ENCODE measurements around the gene ATP8B3.
A peak's percentile ranks its signal among the peaks of the same experiment; 100 is the strongest.

Gene ATP8B3

DNA sequence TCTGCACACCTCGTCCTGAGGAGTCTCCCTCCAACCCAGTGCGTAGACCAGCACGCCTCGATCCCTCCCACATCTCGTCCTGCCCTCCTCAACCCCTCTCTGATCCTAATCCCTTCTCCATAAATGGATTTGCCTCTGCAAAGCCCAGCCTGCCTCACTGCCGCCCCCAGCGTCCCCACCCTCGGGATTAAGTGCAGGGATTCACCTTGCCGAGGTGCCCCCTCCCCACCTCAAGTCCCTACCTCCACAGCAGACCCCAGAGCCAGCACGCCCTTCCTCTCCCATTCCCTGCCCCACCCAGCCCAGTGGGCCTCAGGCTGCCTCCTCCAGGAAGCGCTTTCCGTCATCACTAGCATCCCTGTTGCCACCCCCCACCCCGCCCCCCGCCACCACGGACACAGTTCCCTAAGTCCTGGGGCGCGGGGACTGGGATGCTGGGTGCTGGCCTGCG, 47.3 kb upstream of the ATP8B3 start:
- peaks cover 63% of the 10 kb centered on the region for H3K79me2 ChIP-seq (ENCODE audit: control insufficient read depth, insufficient read depth, low read length)
- peak overlapping the region; percentile 5 for H3K56ac ChIP-seq (ENCODE audit: low read length)
- H2BK120ac ChIP-seq (ENCODE audit: low read depth, low read length): no peak overlapping the region
- no peak overlapping the region for H4K8ac ChIP-seq (ENCODE audit: low read depth, low read length)
- H3K4me2 ChIP-seq (ENCODE audit: low read length): peak overlapping the region; percentile 24
- no peaks in the 10 kb centered on the region for H3K27me3 ChIP-seq (ENCODE audit: insufficient read depth, low read length, poor library complexity)
- no peak overlapping the region for H3K4ac ChIP-seq (ENCODE audit: low read depth, low read length)
- peaks cover 20% of the 10 kb centered on the region for H3K79me1 ChIP-seq (ENCODE audit: low read length)
- WGBS (ENCODE audit: extremely low coverage, insufficient coverage, low lambda C conversion rate): no CpG with 5 or more reads among the region's 18 CpGs
- H3K36me3 ChIP-seq (ENCODE audit: control insufficient read depth, insufficient read depth, low read length): no peaks in the 10 kb centered on the region
- no peak overlapping the region for H2BK5ac ChIP-seq (ENCODE audit: low read length)
- no peak overlapping the region for H2BK15ac ChIP-seq (replicated peaks; ENCODE audit: low read depth)
- peak; percentile 77 for DNase-seq
- no peak overlapping the region for H4K5ac ChIP-seq (ENCODE audit: low read length)
- H3K9ac ChIP-seq (ENCODE audit: low read length): peak overlapping the region; percentile 11
- H3K27ac ChIP-seq (ENCODE audit: low read depth, low read length): no peak overlapping the region
- H3K23ac ChIP-seq (ENCODE audit: low read length): no peak overlapping the region
- H3K4me3 ChIP-seq (ENCODE audit: low read length): no peak overlapping the region
- H3K18ac ChIP-seq (ENCODE audit: low read length): no peak overlapping the region
- H3K4me1 ChIP-seq (ENCODE audit: control insufficient read depth, low read depth, low read length): peaks cover 21% of the 10 kb centered on the region
- no peak overlapping the region for H2AK5ac ChIP-seq (ENCODE audit: low read length)

DNA sequence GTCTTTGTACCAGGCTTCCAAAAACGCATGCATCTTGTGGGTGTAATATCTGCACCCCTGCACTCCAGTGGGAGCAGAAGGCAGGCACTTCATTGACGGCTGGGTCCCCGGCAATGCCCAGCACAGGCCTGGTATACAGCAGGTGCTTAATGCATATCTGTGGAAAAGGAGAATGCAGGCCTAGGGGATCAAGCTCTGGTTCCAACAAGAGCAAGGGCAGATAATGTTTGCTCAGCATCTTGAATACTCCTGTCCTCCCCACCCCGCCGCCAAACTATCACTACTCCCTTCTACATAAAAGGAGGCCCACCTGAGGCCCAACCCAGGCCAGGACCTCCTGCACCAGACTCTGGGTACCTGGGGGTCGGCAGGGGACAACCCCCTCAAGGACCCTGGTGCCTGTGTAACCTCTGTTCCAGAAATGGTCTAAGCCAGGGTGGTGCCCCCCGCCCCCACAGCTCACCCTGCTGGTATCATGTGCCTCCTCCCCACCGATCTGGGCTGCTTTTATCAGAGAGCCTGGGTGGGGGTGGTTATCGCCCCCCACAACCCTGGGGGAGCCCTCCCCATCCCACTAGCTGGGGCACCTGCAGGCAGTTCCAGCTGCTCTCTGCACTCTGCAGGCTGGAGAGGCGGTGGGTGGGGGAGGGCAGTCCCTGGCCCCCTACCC, 46.5 kb upstream of the ATP8B3 start:
- DNase-seq: no peak
- WGBS (ENCODE audit: extremely low coverage, insufficient coverage, low lambda C conversion rate): no CpG with 5 or more reads among the region's 10 CpGs
- Histone ChIP-seq H3K4ac (ENCODE audit: low read depth, low read length) (no peak overlapping the region), H3K56ac (ENCODE audit: low read length) (no peak overlapping the region), H3K4me1 (ENCODE audit: control insufficient read depth, low read depth, low read length) (peaks cover 21% of the 10 kb centered on the region), H3K18ac (ENCODE audit: low read length) (no peak overlapping the region), H3K27me3 (ENCODE audit: insufficient read depth, low read length, poor library complexity) (no peaks in the 10 kb centered on the region), H2BK120ac (ENCODE audit: low read depth, low read length) (no peak overlapping the region), H3K27ac (ENCODE audit: low read depth, low read length) (no peak overlapping the region), H3K9ac (ENCODE audit: low read length) (peak overlapping the region; percentile 39), H3K4me2 (ENCODE audit: low read length) (no peak overlapping the region), H4K8ac (ENCODE audit: low read depth, low read length) (no peak overlapping the region), H2BK15ac (replicated peaks; ENCODE audit: low read depth) (no peak overlapping the region), H4K5ac (ENCODE audit: low read length) (no peak overlapping the region), H3K4me3 (ENCODE audit: low read length) (no peak overlapping the region), H3K23ac (ENCODE audit: low read length) (no peak overlapping the region), H3K36me3 (ENCODE audit: control insufficient read depth, insufficient read depth, low read length) (no peaks in the 10 kb centered on the region), H2BK5ac (ENCODE audit: low read length) (no peak overlapping the region), H3K79me1 (ENCODE audit: low read length) (peaks cover 20% of the 10 kb centered on the region), H3K79me2 (ENCODE audit: control insufficient read depth, insufficient read depth, low read length) (peaks cover 64% of the 10 kb centered on the region), H2AK5ac (ENCODE audit: low read length) (no peak overlapping the region)

DNA sequence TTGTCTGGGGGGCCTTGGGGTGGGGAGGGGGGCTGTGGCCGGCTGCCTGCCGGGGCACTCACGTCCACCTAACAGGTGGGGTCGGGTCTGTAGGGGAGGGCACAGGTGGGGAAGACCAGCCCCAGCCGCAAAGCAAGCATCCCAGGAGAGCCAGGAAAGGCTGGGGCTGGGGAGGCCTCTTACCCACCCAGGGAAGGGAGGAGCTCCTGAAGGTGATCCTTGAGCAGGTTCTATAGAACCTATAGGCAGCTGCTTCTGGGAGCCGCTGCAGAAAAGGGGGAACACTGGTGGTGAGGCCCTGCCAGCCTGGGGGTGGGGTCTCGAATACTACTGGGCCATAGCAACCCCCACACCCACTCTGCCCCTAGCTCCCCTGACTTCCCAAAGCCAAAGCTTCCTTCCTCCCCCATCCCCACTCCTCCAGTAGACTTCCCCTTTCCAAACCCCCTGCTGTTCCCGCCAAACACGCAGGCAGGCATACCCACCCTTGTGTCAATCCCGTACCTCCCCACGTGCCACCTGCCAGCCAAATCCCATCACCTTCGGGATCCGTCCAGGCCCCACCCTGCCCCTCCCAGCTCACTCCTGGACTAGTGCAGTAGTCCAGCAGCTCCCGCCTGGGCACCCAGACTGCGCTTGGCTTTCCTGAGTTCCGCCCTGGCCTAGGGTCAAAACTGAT, 45.7 kb upstream of the ATP8B3 start:
- no peaks in the 10 kb centered on the region for H3K27me3 ChIP-seq (ENCODE audit: insufficient read depth, low read length, poor library complexity)

GRCh38 chr19:1856698-1857603, 44.9 kb upstream of the ATP8B3 start:
- Histone ChIP-seq H3K4ac (ENCODE audit: low read depth, low read length) (peak overlapping the region; percentile 4), H3K79me2 (ENCODE audit: control insufficient read depth, insufficient read depth, low read length) (peaks cover 59% of the 10 kb centered on the region), H3K9ac (ENCODE audit: low read length) (peak overlapping the region; percentile 75), H4K5ac (ENCODE audit: low read length) (no peak overlapping the region), H3K79me1 (ENCODE audit: low read length) (peaks cover 20% of the 10 kb centered on the region), H3K36me3 (ENCODE audit: control insufficient read depth, insufficient read depth, low read length) (no peaks in the 10 kb centered on the region), H3K23ac (ENCODE audit: low read length) (peak overlapping the region; percentile 100), H2BK120ac (ENCODE audit: low read depth, low read length) (no peak overlapping the region), H3K4me2 (ENCODE audit: low read length) (peak overlapping the region; percentile 86), H3K56ac (ENCODE audit: low read length) (peak overlapping the region; percentile 93), H3K4me3 (ENCODE audit: low read length) (peak overlapping the region; percentile 30), H2BK5ac (ENCODE audit: low read length) (no peak overlapping the region), H3K18ac (ENCODE audit: low read length) (peak overlapping the region; percentile 23), H3K27ac (ENCODE audit: low read depth, low read length) (peak overlapping the region; percentile 21), H3K4me1 (ENCODE audit: control insufficient read depth, low read depth, low read length) (peaks cover 21% of the 10 kb centered on the region), H3K27me3 (ENCODE audit: insufficient read depth, low read length, poor library complexity) (no peaks in the 10 kb centered on the region), H4K8ac (ENCODE audit: low read depth, low read length) (no peak overlapping the region), H2AK5ac (ENCODE audit: low read length) (peak overlapping the region; percentile 2), H2BK15ac (replicated peaks; ENCODE audit: low read depth) (no peak overlapping the region)
- no CpG with 5 or more reads among the region's 73 CpGs for WGBS (ENCODE audit: extremely low coverage, insufficient coverage, low lambda C conversion rate)
- DNase-seq: peak; percentile 86

More for the DNA sequence above, 45.7 kb upstream of the ATP8B3 start:
- Histone ChIP-seq H3K56ac (ENCODE audit: low read length) (peak overlapping the region; percentile 93), H3K9ac (ENCODE audit: low read length) (peak overlapping the region; percentile 75), H3K4ac (ENCODE audit: low read depth, low read length) (peak overlapping the region; percentile 4), H3K4me2 (ENCODE audit: low read length) (no peak overlapping the region), H3K79me1 (ENCODE audit: low read length) (peaks cover 20% of the 10 kb centered on the region), H3K4me1 (ENCODE audit: control insufficient read depth, low read depth, low read length) (peaks cover 21% of the 10 kb centered on the region), H2BK120ac (ENCODE audit: low read depth, low read length) (no peak overlapping the region), H3K23ac (ENCODE audit: low read length) (no peak overlapping the region), H2BK15ac (replicated peaks; ENCODE audit: low read depth) (no peak overlapping the region), H2AK5ac (ENCODE audit: low read length) (no peak overlapping the region), H3K18ac (ENCODE audit: low read length) (peak overlapping the region; percentile 23), H3K79me2 (ENCODE audit: control insufficient read depth, insufficient read depth, low read length) (peaks cover 64% of the 10 kb centered on the region), H4K5ac (ENCODE audit: low read length) (no peak overlapping the region), H3K27ac (ENCODE audit: low read depth, low read length) (peak overlapping the region; percentile 21), H4K8ac (ENCODE audit: low read depth, low read length) (no peak overlapping the region), H3K4me3 (ENCODE audit: low read length) (no peak overlapping the region), H2BK5ac (ENCODE audit: low read length) (no peak overlapping the region), H3K36me3 (ENCODE audit: control insufficient read depth, insufficient read depth, low read length) (no peaks in the 10 kb centered on the region)
- no CpG with 5 or more reads among the region's 16 CpGs for WGBS (ENCODE audit: extremely low coverage, insufficient coverage, low lambda C conversion rate)
- DNase-seq: no peak

- H3K9ac ChIP-seq (ENCODE audit: low read length): peak overlapping the region; percentile 61
- H3K79me1 ChIP-seq (ENCODE audit: low read length): peaks cover 19% of the 10 kb centered on the region
- peaks cover 52% of the 10 kb centered on the region for H3K79me2 ChIP-seq (ENCODE audit: control insufficient read depth, insufficient read depth, low read length)
- DNase-seq: no peak
- H2BK15ac ChIP-seq (replicated peaks; ENCODE audit: low read depth): no peak overlapping the region
- H3K56ac ChIP-seq (ENCODE audit: low read length): peak overlapping the region; percentile 93
- H3K4me3 ChIP-seq (ENCODE audit: low read length): no peak overlapping the region
- no peak overlapping the region for H2BK5ac ChIP-seq (ENCODE audit: low read length)
- H3K4me2 ChIP-seq (ENCODE audit: low read length): peak overlapping the region; percentile 57
- H2BK120ac ChIP-seq (ENCODE audit: low read depth, low read length): no peak overlapping the region
- peaks cover 20% of the 10 kb centered on the region for H3K4me1 ChIP-seq (ENCODE audit: control insufficient read depth, low read depth, low read length)
- H4K5ac ChIP-seq (ENCODE audit: low read length): no peak overlapping the region
- H3K18ac ChIP-seq (ENCODE audit: low read length): peak overlapping the region; percentile 1
- H3K27me3 ChIP-seq (ENCODE audit: insufficient read depth, low read length, poor library complexity): no peaks in the 10 kb centered on the region
- no peak overlapping the region for H3K27ac ChIP-seq (ENCODE audit: low read depth, low read length)
- H3K36me3 ChIP-seq (ENCODE audit: control insufficient read depth, insufficient read depth, low read length): no peaks in the 10 kb centered on the region
- H3K4ac ChIP-seq (ENCODE audit: low read depth, low read length): no peak overlapping the region
- H3K23ac ChIP-seq (ENCODE audit: low read length): peak overlapping the region; percentile 100
- whole genome bisulfite sequencing (ENCODE audit: extremely low coverage, insufficient coverage, low lambda C conversion rate): no CpG with 5 or more reads among the region's 6 CpGs
- H2AK5ac ChIP-seq (ENCODE audit: low read length): peak overlapping the region; percentile 2
- H4K8ac ChIP-seq (ENCODE audit: low read depth, low read length): no peak overlapping the region
Observed at GRCh38 chr19:1856345-1856697, 44.2 kb upstream of the ATP8B3 start.
